NCI-H1694 treated with DMSO at 0.1 percent for 48 hours (cell line): ENCODE results near the gene NOTUM.
A peak's percentile ranks its signal among the peaks of the same experiment; 100 is the strongest.
"Not testable (repeated sequence)": the region's sequence is repeated elsewhere in the genome, so short reads cannot be mapped to it uniquely, and the experiment has no call there.

ENCODE experiments used
- DNase-seq: peaks from one replicate; lab custom pipeline; 2025; lab: John Stamatoyannopoulos, UW

NOTUM gene

DNA sequence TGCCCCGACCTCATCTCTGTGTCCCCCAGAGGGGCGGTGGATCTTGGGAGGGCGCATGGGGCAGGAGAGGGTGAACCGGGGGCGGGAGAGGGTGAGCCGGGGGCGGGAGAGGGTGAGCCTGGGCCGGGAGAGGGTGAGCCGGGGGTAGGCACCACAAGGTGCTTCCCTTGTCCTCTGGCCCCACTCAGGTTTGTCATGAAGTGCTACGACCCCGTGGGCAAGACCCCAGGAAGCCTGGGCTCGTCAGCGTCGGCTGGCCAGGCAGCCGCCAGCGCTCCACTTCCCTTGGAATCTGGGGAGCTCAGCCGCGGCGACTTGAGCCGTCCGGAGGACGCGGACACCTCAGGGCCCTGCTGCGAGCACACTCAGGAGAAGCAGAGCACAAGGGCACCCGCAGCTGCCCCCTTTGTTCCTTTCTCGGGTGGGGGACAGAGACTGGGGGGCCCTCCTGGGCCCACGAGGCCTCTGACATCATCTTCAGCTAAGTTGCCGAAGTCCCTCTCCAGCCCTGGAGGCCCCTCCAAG is 35.3 kb upstream of the NOTUM start:
- no peak for DNase-seq

DNA sequence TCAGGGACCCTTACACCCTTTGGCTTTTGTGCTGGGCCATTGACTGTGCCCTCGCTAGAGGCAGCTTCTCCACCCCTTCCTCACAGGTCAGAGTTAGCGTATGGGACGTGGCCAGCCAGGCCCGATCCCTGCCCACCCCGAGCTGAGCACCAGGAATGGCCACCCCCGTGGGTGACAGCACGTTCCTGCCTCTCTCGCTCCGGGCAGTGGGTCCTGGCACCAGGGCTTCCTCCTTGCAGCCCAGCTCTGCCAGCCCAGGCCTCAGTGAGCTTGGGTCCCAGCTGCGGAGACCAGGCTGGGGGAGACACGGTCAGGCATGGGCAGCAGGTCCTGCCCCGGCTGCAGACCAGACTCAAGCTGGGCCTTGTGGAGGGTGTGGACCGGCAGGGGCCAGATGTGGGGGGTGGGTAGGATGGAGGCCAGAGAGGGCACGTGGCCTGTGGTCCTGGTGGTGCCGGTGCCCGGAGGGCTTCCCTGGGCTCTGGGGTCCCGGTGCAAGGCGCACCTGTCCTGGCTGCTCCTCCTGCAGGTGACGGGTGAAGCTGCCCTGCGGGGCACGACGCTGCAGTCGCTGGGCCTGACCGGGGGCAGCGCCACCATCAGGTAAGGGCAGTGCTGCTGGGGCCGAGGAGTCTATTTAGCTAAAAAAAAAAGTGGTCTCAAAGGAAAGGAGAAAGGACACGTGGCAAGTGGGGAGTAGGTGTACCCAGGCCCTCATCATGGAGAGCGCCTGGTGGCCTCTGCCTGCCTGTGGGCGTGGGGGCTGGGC is 34.7 kb upstream of the NOTUM start:
- DNase-seq, result no peak

DNA sequence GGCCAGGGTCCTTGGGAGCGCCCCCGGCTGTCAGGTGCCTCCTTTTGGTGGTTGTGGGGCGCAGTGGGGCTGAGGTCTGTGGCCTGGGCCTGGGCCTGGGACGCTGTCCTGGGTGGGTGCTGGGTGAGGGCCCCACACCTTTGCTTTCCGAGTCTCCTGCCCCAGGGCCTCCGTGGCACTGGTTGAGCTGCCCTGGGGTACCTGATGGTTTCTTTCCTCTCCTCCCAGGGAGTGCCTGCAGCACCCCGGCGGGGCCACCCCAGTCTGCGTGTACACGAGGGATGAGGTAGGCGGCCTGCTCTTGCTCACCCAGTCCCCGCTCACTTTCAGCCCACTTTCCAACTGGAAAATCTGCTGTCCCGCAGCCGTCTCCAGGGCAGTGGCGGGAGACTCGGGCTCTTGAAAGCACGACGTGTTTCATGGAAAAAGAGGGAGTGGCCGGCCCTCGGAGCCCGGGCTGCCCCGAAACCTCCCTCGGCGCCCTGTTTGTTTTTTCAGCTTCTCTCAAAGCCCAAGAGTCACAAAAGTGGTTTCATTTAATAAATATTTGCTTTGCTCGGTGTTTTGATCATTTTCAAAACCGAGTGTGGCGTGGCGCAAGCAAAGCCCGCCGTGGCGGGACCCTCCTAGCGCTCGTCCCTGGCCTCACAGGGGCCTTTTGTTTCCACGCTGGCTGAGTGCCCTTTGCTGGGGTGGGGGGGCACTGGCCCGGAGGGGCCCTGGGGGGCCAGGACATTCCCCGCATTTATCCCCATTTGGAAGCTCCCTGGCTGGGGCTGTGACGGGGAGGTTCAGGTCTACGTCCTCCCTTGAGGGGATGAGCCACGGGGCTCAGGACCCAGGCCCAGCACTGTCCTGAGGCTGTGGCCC is 33.8 kb upstream of the NOTUM start:
- DNase-seq, result no peak

DNA sequence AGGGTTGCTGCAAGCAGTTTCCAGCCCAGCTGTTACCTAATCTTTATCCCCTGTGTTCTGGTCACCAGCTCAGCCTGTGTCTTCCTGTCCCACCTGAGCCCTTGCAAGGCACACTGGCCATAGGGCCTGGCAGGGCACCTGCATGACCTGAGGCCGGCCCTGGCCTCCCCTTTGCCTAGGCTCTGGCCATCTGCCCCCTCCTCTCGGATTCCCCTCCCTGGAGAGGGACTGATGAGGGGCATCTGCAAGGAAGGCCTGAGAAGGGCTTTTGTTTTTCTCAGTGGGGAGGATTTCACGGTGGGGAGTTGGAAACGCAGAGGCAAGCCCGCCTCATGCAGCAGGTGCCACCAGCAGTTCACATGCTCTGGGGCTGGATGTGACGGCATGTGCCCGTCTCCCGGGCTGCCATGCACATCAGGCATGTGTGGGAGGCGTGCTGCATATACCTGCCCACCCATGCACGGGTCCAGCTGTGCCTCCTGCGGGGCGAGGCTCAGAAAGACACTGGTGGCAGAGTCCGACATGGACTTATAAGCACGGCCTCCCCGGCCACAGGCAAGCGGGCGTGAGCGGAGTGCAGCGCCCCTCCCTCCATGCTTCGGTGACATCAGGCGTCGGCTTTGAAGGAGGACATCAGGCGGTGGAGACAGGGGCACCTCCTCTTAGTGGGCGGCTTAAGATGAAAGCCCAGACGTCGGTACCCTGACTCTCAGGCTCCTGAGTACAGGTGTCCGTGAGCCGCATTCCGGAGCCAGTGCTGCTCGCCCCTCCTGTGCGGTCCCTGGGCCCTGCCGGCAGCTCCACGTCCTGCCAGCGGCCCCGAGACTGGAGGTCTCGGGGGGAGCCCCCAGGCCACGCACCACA is 33.0 kb upstream of the NOTUM start:
- no peak for DNase-seq

DNA sequence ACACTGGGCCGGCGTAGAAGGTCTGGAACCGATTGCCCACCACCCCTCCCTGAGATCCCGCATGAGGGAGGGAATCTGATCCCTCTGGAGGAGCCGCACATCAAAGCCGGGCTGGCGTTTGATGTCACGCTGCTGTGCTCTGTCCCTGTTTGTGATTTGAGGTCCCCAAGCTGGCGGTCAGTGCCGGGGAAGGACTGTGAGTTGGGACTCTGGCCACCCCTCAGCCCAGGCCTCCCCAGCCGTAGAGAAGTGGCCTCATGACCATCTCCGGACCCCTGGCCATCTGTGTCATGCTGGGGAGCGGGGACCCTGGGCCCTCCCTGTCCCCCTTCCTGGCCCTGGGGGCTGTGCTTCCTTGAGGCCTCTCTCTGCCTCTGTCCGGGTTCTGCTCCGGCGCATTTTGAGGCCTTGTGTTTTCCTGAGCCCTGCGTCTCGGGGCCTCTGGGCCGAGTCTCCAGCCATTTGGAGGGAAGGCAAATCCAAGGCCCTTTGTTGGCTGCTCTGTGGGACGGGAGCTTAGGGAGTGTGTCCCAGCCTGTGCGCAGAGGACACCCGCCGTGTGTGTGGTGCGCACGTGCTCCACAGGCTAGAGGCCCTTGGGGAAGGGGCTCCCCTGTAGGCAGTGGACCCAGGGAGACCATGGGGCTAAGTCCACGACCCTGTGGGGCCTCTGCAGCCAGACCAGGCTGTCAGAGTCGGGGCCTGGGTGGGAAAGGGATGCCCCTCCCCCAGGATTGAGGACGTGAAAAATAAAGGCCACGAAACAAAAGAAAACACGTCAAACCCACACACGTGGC is 31.5 kb upstream of the NOTUM start:
- no peak for DNase-seq

DNA sequence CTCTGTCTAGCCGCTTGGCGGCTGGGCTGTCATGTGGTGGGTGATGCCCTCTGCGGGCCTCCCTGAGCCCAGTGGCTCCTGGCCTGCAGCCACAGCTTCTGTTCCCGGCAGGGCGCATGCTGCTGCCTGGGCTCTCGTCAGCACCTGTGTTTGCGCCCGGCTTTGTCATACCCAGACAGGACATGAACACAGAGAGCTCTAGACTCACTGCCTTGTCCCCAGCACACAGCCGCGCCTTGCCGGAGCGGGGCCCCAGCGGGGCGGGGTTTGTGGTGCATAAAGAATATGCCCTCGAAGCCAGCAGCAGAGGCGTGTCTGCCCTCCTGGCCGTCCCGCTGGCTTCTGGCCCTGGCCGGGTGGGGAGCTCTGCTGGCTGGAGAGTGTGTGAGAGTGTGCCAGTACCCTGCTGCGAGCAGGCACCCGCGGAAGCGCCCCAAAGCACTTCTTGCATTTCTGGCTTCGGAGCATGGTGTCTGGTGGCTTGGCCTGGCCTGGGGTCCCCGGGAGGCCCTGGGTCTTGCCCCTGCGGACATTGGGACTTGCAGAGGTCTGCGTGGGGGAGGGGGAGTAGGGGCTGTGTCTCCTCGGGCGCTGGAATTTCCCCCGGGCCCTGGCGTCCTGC is 30.8 kb upstream of the NOTUM start:
- peak; percentile 73 for DNase-seq

DNA sequence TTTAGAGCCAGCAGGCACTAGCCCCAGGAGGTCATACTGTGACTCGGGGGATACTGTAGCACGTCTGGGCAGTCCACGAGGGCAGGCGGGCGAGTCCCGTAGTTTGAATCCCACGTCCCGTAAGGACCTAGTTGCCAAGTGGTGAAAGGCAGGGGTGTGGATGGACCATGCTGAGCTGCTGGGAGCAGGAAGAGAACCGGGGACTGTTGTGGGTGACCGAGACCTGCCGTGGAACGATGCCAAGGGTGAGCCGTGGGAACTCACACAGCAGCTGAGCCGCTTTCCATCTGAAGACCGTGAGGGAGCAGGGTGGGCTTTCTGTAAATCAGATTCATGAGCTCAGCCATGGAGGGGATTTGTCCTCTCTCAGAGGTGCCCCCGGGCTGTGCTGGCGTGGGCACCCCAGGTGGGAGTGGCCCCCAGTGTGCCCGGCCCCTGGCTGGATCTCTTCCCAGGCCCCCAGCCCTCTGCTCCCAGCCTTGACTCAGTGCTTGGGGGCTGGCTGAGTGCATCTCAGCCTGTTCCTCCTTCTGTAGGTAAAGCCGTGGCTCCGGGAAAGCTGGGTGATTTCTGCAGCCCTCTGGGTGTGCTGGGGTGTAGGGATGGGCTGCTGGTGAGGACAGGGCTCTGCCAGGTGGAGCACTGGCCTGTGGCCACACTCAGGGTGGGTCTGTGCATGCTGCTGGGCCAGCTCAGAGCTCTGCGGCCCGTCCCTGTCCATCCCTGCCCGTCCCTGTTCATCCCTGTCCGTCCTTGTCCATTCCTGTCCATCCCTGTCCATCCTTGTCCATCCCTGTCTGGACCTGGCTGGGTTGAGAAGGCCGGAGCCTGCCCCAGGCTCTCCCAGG is 30.1 kb upstream of the NOTUM start:
- no peak for DNase-seq

DNA sequence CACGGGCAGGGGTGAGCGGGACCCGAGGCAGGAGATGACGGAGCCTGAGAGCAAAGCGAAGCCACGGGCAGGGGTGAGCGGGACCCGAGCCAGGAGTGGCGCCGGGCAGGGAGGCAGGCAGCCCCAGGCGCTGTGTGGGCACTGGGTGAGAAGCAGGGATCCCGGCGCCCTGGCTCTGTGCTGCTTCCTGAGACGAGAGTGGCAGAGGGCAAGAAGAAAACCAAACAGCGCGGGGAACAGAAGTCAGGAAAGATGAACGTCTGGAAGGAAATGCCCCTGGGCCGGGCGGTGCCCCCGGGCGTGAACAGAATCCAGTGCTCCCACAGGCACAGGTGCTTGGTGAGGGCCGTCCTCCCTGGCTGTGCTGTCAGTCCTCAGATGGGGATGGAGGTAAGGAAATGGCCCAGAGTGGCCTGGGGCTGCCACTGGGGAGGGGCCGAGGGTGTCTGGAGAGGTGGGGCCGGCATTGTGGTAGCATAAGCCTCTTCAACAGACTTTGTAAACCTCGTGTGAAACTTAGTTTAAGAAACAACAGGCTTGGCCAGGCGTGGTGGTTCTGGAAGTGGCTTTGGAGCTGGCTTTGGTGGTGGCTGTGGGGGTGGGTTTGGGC is 26.3 kb upstream of the NOTUM start:
- DNase-seq, result no peak

DNA sequence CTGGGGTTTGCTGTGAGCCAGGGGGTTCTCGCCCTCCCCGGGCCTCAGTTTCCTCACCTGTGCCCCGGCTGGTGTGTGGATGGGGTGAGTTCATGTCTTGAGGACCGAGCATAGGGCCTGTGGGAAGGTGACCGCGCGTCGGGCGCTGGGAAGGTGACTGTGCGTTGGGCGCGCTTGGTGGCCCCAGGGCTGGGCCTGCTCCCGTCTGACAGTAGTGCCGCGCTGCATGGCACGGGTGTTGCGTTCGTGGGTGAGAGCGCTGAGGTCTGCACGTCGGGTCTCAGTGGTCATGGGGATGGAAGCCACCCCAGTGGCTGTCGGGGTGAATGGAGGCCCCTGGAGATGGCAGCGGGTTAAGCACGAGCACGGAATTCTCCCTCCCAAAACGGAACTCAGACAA is 25.6 kb upstream of the NOTUM start:
- no peak for DNase-seq

DNA sequence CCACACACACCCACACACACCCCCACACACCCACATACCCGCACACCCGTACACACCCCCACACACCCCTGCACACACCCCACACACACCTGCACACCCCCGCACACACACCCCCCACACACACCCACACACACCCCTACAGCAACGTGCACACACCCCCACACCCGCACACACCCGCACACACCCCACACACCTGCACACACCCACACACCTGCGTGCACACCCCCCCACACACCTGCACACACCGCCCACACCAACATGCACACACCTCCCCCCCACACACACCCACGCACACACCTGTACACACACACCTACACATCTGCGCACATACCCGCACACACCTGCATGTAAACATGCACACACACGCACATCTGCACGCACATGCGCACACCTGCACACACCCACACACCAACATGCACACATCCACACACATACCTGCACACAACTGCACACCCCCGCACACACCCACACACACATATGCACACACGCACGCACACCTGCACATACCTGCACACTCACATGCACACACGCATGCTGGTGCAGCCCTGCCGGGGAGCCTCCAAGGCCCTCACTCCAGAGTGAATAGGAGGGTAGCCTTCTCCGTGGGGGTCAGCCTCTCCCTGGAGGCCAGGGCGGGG is 23.9 kb upstream of the NOTUM start:
- no peak for DNase-seq

DNA sequence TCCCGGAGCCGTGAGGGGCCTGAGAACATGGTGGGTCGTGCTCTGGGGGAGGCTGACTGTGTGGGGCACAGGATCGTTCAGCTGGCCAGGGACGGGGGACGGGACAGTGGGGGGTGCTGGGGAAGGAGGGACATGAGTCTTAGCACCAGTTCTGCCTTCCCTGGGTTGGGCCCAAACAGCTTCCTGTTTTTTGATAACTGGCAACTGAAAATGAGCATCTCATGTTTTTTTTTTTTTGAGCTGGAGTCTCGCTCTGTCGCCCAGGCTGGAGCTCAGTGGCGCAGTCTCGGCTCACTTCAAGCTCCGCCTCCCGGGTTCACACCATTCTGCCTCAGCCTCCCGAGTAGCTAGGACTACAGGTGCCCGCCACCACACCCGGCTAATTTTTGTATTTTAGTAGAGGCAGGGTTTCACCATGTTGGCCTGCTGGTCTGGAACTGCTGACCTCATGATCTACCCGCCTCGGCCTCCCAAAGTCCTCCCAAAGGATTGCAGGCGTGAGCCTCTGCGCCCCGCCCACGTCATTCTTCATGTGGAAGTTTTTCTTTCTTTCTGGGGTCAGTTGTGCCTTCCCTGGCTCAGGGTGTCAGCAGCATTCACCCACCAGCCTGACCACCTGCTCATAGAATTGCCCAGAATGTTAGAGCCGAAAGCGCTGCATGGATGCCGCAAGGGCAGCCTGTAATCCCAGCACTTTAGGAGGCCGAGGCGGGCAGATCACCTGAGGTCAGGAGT is 22.8 kb upstream of the NOTUM start:
- no peak for DNase-seq

DNA sequence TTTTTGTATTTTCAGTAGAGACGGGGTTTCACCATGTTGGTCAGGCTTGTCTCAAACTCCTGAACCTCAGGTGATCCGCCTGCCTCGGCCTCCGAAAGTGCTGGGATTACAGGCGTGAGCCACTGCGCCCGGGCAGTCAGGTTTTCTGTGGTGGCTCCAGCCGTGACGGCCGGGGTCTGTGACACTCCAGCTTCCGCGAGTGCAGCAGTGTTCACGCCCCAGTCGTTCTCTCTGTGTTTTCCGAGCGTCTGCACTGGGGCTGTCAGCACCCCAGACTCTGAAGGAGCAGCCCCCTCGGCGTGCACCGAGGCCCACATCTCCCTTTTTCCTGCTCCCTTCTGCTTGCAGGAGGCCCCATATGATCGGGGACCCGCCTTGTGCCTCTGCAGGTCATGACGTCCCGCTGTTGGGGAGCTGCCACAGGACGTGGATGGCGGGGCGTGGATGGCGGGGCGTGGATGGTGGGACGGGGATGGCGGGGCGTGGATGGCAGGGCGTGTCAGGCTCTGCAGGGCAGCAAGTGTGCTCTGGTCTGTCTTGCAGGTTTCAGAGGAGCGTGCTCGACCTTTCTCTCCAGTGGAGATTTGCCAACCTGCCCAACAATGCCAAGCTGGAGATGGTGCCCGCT is 22.1 kb upstream of the NOTUM start:
- DNase-seq, result no peak

DNA sequence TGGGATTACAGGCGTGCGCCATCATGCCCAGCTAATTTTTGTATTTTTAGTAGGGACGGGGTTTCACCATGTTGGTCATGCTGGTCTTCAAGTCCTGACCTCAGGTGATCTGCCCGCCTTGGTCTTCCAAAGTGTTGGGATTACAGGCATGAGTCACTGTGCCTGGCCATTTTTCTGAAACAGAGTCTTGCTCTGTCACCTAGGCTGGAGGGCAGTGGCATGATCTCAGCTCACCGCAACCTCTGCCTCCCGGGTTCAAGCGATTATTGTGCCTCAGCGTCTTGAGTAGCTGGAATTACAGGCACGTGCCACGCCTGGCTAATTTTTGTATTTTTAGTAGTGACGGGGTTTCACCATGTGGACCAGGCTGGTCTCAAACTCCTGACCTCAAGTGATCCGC is 20.5 kb upstream of the NOTUM start:
- not testable (repeated sequence) for DNase-seq

DNA sequence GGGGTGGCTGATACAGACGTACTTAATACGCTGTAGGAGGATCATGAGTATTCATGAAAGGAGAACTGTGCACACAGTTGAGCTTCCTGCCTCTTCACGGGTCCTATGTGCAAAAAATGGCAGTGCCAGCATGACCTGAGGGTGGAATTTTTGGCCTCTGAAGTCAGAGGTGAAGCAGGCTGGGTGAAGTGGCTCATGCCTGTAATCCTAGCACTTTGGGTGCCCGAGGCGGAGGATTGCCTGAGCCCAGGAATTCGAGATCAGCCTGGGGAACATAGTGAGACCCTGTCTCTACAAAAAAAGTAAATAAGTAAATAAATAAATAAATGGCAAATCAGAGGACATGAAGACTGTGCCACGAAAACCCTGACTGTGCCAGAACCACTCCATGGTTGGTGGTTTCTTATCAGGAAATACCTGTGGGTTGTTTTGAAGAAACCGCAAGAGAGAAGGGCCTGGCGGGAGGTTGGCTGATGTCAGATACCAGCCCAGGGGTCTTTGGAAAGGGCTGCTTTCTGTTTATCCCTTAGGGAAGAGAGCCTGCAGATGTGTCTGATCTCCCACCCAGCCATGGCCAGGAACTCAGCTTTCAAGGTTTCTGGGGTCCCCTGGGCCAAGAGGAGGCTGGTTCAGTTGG is 19.8 kb upstream of the NOTUM start:
- DNase-seq, result no peak

DNA sequence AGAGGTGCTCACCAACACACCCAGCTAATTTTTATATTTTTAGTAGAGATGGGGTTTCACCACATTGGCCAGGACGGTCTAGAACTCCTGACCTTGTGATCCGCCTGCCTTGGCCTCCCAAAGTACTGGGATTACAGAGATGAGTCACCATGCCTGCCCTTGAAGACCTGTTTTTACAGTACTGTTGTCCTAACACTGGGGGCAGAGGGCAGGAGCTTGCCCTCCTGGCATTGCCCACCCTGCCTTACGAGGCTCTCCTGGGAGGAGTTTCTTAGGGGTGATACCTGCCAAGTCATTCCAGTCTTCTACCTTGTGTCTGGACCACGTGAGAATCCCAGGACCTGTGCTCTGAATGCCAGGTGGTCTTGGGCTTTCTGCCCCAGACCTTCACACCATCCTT is 19.1 kb upstream of the NOTUM start:
- DNase-seq, result no peak

DNA sequence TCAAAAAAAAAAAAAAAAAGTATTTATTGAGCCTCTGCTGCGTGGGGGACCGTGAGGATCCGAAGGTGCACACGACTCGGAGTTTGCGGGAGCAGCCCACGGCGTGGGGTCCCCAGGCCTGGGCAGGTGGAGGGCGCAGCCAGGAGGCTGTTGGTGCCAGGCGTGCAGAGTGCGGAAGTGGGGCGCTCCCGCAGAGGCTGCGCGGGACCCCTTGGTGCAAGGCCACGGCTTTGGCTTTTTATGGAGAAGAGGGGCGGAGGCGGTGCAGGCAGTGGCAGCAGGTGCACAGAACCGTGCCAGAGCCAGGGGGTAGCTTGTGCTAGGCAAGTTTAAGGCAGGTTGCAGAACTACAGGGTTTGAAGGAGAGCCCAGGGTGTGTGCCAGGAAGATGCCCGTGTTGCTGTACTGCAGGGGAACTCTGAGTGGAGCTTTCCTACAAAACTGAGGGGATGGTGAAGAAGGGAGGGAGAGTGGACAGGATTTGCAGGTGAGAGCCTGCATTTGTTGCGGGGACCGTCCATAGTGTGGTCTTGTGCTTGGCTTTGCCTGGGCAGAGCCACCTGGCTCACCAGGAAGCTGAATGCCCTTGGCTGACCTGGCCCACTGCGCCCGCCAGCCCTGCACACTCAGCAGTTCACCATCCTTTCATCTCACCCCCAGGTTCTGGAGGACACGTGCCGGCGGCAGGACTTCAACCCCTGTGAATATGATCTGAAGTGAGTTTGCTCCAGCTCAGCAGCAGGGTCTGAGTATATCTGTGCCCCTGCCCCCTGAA is 17.7 kb upstream of the NOTUM start:
- no peak for DNase-seq
